Measurements from ENCODE around the gene RAD50. TPM values are rescaled to one million over a fixed set of nuclear protein-coding genes. Genes with fewer than 3 reads are reported as not detected.

RAD50 gene
- total and polyA plus RNA-seq, 10 of the 15 experiments (the other 5 are each of a cell fraction or from before 2014, with no cell fraction given): 12.8 to 68.6 (median 47.0) TPM

GRCh38 chr5:132622608-132623007, 65.8 kb downstream of the RAD50 start:
- ChIA-PET SMC1A (ENCODE audit: uncharacterized antibody, unreplicated experiment) (interaction anchor here (0.8 to 3.3 kb wide), 11 partner anchors 9 to 224 kb away, joined by 3 to 29 read pairs (median 3); no protein-coding TSS in a partner anchor), POLR2A (interaction anchor here (0.5 to 1.4 kb wide), 3 partner anchors 17 to 1631 kb away, joined by 3 to 6 read pairs (median 3); no protein-coding TSS in a partner anchor), RAD21 (ENCODE audit: unreplicated experiment) (interaction anchor here (1.1 to 2.2 kb wide), 5 partner anchors 18 to 195 kb away, joined by 3 to 13 read pairs (median 5); no protein-coding TSS in a partner anchor), CTCF (interaction anchor here (1.0 to 1.2 kb wide), 2 partner anchors 23 to 41 kb away, joined by 4 read pairs; no protein-coding TSS in a partner anchor)
- no peak for TF ChIP-seq SP1 (IDR thresholded peaks at IDR 0.05; ENCODE audit: low read depth, low read length)
- no peak for TF ChIP-seq GABPA (IDR thresholded peaks at IDR 0.05; ENCODE audit: low read depth)
- no peak for TF ChIP-seq RCOR1 (conservative IDR thresholded peaks at IDR 0.05; ENCODE audit: low read depth, low read length)
- TF ChIP-seq NFIC (IDR thresholded peaks at IDR 0.05; ENCODE audit: low read depth, low read length): no peak
- no peak for TF ChIP-seq RELB (IDR thresholded peaks at IDR 0.05; ENCODE audit: low read depth)
- TF ChIP-seq SRF (IDR thresholded peaks at IDR 0.05; ENCODE audit: low read depth in 2 of 2, low read length in 2 of 2): no peak
- TF ChIP-seq NR2C1 (IDR thresholded peaks at IDR 0.05): no peak
- no peak overlapping the region for H3K9ac ChIP-seq (ENCODE audit: control insufficient read depth, insufficient read depth, low read length)
- ATAC-seq: no peak
- BruUV-seq (replicated peaks): no TSS peak
- no peaks in the 10 kb centered on the region for H3K27me3 ChIP-seq (replicated peaks in 1 of 2; ENCODE audit: control insufficient read depth in 2 of 2, insufficient read depth in 2 of 2, low read length in 1 of 2)
- 0 out of 2 replicates have a peak, but pooled peaks cover 3% of the 10 kb centered on the region for H3K4me1 ChIP-seq (ENCODE audit: control insufficient read depth, insufficient read depth, low read length)
- H3K79me2 ChIP-seq (ENCODE audit: control insufficient read depth, insufficient read depth, low read length): no peaks in the 10 kb centered on the region; the same call in 1 of the 2 replicates
- H3K4me2 ChIP-seq (ENCODE audit: control insufficient read depth, insufficient read depth): no peak overlapping the region
- H3K27ac ChIP-seq (ENCODE audit: control insufficient read depth, insufficient read depth): no peak overlapping the region
- FAIRE-seq: no peak
- intact Hi-C loops (cut with micrococcal nuclease; ENCODE audit: unreplicated experiment): no loop called here
- no peaks in the 10 kb centered on the region for H3K9me3 ChIP-seq (replicated peaks; ENCODE audit: control insufficient read depth, insufficient read depth, low read length)
- no peak overlapping the region for H2AFZ ChIP-seq (ENCODE audit: control insufficient read depth, low read depth, low read length)
- in situ Hi-C loops (cut with MboI): no loop called here
- H4K20me1 ChIP-seq (ENCODE audit: control insufficient read depth, insufficient read depth): no peaks in the 10 kb centered on the region
- no peak for DNase-seq (ENCODE audit: low read depth, low spot score)
- H3K4me3 ChIP-seq: no peak overlapping the region
- peaks cover 2 to 18% of the 10 kb centered on the region in 2 experiments; a peak in 3 of 4 replicates for H3K36me3 ChIP-seq (ENCODE audit: control insufficient read depth in 2 of 2, insufficient read depth in 2 of 2, low read length in 1 of 2)

Data from GM12878 (cell line).